Chondrocyte (in vitro differentiated cells): Measurements from ENCODE around the gene SLC8A3. TPM values are rescaled to one million over a fixed set of nuclear protein-coding genes. Genes with fewer than 3 reads are reported as not detected.
"Not testable (repeated sequence)": the region's sequence is repeated elsewhere in the genome, so short reads cannot be mapped to it uniquely, and the experiment has no call there.

Experiments
- DNase-seq: peaks from one replicate; pipeline ENCODE4 v3.0.0; 2021; ENCODE audit warnings: mixed read lengths, low spot score
- H3K27ac Mint-ChIP-seq: one replicate; pipeline ENCODE4 v1.8.0; 2021; ENCODE audit warnings: mild to moderate bottlenecking, moderate library complexity, mixed read lengths; ENCODE audit not compliant: unreplicated experiment
- H3K27me3 Mint-ChIP-seq: 2 replicates; pipeline ENCODE4 v1.8.0; 2021; ENCODE audit warnings: low read depth, mixed read lengths
- H3K36me3 Mint-ChIP-seq: 2 replicates; pipeline ENCODE4 v1.8.0; 2021; ENCODE audit warnings: low read depth, mixed read lengths
- H3K4me1 Mint-ChIP-seq: 2 replicates; pipeline ENCODE4 v1.8.0; 2021; ENCODE audit warnings: low read depth, mild to moderate bottlenecking, mixed read lengths
- H3K4me3 Mint-ChIP-seq: one replicate; pipeline ENCODE4 v1.8.0; 2021; ENCODE audit warnings: mild to moderate bottlenecking, moderate library complexity, mixed read lengths; ENCODE audit not compliant: unreplicated experiment
- H3K9me3 Mint-ChIP-seq: 2 replicates; pipeline ENCODE4 v1.8.0; 2021; ENCODE audit warnings: low read depth, mixed read lengths
- CTCF ChIP-seq: fragments of 200-600 bp; sonication (generic); IDR thresholded peaks from 2 replicates; pipeline ENCODE4 v1.5.0; 2021; ENCODE audit warnings: antibody characterized with exemption, mild to moderate bottlenecking, moderate library complexity
- long read RNA-seq: library from polyadenylated mRNA; stranded (forward); transcript quantifications from one replicate; pipeline ENCODE4 v2.0.0, GENCODE V29; 2021
- total RNA-seq: library from RNA; stranded (reverse); gene quantifications from 3 replicates; pipeline ENCODE4 v1.2.1, GENCODE V29; 2021

The SLC8A3 gene
- total RNA-seq, result 0.12 to 0.21 TPM (median 0.17 TPM) in 3 replicates
- long read RNA-seq, full-length matches to known transcripts, result 1 of 1 reads
- long read RNA-seq, partial matches to known transcripts, result 0 of 1 reads
- long read RNA-seq, other reads (novel, unspliced or antisense), result 0 of 1 reads

DNA sequence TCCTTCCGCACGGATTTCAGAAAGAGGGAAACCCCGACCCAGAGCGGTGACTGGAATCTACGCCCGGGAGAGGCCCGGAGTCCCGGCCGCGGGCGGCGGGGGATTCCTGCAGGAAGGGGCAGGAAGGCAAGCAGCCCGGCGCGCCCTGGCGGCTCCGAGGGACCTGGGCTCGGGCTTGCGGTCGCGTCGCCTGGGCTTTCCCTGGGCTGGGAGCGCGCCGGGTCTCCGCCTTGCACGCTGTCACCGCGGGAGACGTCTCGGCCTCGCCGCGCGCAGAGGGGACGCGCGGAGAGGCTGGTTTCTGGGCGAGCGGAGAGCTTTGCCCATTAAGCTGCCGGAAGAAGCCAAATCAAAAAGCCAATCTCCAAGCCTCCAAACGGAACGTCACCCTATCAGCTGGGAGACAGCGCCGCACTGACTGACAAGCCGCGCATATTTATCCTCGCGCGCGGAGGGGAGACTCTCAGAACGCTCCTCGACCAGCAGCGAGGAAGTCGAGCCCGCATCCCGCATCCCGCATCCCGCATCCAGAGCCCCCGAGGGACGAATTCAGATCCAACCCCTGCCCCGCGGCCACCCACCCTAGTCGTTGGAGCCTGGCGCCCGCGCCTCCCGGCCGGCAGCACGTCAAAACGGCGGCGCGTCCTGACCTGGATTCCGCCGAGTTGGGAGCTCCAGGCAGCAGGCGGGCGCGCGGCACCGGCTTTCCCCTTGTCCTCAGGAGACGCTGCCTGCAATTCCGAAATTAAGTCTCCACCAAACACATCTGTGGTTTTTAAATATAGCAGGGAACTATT, at the start of gene SLC8A3:
Gene SLC8A3, minus strand, starts transcription at position 293 of the 797 bp plus-strand sequence. CDS start 20,529 bp downstream, outside the sequence.
- Mint-ChIP-seq H3K27me3 (peaks cover 34% of the 10 kb centered on the region), H3K36me3 (no peaks in the 10 kb centered on the region), H3K4me1 (peaks cover 23% of the 10 kb centered on the region), H3K27ac (no peak within 1 kb of the TSS), H3K9me3 (no peaks in the 10 kb centered on the region), H3K4me3 (peak within 1 kb of the TSS; percentile 78)
- no peak for DNase-seq
- no peak for TF ChIP-seq CTCF

GRCh38 chr14:70237710-70238109, 49.0 kb upstream of the SLC8A3 start:
- no peak for DNase-seq
- Mint-ChIP-seq H3K27me3 (peaks cover 4% of the 10 kb centered on the region), H3K9me3 (peaks cover 9% of the 10 kb centered on the region), H3K4me1 (no peaks in the 10 kb centered on the region), H3K4me3 (no peak overlapping the region), H3K27ac (no peak overlapping the region), H3K36me3 (no peaks in the 10 kb centered on the region)
- no peak for TF ChIP-seq CTCF

DNA sequence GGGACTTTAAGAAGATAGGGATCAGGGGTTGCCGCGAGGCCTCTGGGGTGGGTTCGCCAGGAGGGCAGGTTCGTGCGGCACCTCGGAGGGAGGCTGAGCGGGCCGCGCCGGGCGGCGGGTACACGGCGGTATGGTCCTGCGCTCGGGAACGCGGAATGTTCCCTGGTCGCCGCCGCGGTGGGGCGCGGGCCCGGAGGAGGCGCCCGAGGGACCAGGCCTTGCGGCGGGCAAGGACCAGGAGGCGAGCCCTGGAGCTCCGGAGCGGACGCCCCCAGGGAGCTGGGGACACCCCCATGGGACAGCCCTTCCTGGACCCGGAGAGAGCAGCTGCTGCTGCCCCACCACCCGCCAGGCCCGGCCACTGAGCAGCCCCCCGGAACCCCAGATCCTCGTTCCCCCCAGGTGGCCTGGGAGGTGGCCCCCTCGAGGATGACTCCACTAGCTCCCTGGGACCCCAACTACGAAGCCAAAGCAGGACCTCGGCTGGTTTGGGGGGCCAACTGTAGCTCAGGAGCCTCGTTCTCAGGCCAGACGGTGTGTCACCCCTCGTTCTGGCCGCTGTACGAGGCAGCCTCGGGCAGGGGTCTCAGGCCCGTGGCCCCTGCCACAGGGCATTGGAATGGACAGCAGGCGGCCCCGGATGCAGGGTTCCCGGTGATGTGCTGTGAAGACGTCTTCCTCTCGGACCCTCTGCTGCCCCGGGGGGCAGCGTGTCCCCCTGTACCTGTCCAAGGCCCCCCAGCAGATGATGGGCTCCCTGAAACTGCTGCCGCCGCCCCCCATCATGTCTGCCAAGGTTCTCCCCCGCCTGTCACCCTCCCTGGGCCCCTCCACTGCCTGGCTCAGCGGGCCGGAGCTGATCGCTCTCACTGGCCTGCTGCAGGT, 45.6 kb upstream of the SLC8A3 start:
- Mint-ChIP-seq H3K36me3 (no peaks in the 10 kb centered on the region), H3K27ac (no peak overlapping the region), H3K4me1 (no peaks in the 10 kb centered on the region), H3K27me3 (peaks cover 1% of the 10 kb centered on the region), H3K9me3 (peaks cover 3% of the 10 kb centered on the region), H3K4me3 (no peak overlapping the region)
- TF ChIP-seq CTCF, result no peak
- no peak for DNase-seq

GRCh38 chr14:70231756-70232544, 43.2 kb upstream of the SLC8A3 start:
- not testable (repeated sequence) for H3K9me3 Mint-ChIP-seq, H3K27me3 Mint-ChIP-seq, H3K36me3 Mint-ChIP-seq

GRCh38 chr14:70229877-70230640, 41.3 kb upstream of the SLC8A3 start:
- H3K4me1 Mint-ChIP-seq, H3K27ac Mint-ChIP-seq, H3K9me3 Mint-ChIP-seq, H3K4me3 Mint-ChIP-seq, DNase-seq, H3K36me3 Mint-ChIP-seq, H3K27me3 Mint-ChIP-seq: not testable (repeated sequence)

More at GRCh38 chr14:70231756-70232544, 43.2 kb upstream of the SLC8A3 start:
- H3K27ac Mint-ChIP-seq, H3K4me1 Mint-ChIP-seq, DNase-seq, H3K4me3 Mint-ChIP-seq: not testable (repeated sequence)
